Kidney epithelial cell (primary cell): ENCODE results near the gene TMEM88. TPM values are rescaled to one million over a fixed set of nuclear protein-coding genes. Genes with fewer than 3 reads are reported as not detected.

ENCODE experiments used
- DNase-seq: peaks from one replicate; pipeline ENCODE4 v3.0.0-alpha.2; 2010; ENCODE audit warnings: low read depth
- H3K27me3 ChIP-seq: 2 replicates; pipeline ENCODE4 v1.6.0; 2011; ENCODE audit warnings: low read length; ENCODE audit not compliant: control insufficient read depth, insufficient read depth
- H3K36me3 ChIP-seq: 2 replicates; pipeline ENCODE4 v1.5.1; 2011; ENCODE audit warnings: low read length; ENCODE audit not compliant: control insufficient read depth, insufficient read depth
- H3K4me3 ChIP-seq: 2 replicates; pipeline ENCODE4 v1.5.1; 2011; ENCODE audit warnings: low read depth, mild to moderate bottlenecking, control low read depth, low read length
- total RNA-seq: library from RNA; depleted of rRNA; stranded (reverse); fragments of >200 nt; gene quantifications from 2 replicates; pipeline ENCODE4 v1.2.3, GENCODE V29; 2015
- TF ChIP-seq, protein P1 (sequence below): IDR thresholded peaks from 2 replicates; pipeline ENCODE4 v1.5.1; 2011; ENCODE audit warnings: mild to moderate bottlenecking, moderate library complexity, low read length, control low read depth, inconsistent platforms; ENCODE audit not compliant: insufficient read depth, poor library complexity, severe bottlenecking

The TMEM88 gene
- total RNA-seq, 1 donor from 2014 or later, result 4.3 TPM

DNA sequence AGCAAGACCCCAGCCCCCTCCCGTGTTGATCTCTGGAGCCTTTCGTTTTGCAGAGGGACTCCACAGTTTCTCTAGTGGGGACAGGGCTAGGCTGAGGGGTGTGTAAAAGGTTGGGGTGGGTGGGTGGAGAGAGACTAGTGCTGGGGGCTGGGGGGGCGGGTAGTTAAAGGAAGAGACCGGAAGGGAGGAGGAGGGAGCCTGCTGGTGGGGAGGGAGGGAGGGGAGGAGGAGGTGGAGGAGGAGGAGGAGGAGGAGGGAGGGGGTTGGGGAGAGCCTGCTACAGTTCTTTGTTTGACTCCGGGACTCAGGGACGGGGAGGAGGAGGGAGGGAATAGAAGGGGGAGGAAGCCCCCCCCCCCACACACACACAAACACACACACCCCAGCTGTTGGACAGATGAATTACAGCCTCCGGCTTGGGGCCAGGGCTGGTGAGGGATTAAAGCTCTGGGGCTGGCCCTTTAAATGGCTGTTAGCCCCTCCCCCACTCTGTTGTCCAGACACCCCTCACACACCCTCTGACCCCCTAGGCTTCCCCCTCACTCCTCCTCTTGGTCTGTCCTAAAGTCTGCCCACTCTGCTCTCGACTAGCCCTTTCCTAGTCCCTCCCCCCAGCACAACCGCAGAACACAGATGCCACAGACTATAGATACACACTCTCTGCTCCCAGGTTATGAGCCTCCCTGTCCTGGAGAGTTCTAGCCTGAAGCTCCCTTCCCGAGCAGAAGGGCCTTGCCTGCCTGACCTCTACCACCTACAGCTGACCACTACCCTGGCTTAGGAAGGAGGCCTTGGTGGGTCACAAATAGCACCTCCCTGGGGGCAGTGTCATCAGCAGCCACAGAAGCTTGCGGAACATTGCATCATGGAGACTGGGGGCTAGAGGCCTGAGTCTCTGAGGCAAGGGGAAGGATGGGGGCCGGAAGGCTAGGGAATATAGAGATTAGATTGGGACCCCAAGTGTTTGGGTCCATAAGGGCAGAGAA is 16.5 kb upstream of the TMEM88 start:
- TF ChIP-seq, protein P1, sequence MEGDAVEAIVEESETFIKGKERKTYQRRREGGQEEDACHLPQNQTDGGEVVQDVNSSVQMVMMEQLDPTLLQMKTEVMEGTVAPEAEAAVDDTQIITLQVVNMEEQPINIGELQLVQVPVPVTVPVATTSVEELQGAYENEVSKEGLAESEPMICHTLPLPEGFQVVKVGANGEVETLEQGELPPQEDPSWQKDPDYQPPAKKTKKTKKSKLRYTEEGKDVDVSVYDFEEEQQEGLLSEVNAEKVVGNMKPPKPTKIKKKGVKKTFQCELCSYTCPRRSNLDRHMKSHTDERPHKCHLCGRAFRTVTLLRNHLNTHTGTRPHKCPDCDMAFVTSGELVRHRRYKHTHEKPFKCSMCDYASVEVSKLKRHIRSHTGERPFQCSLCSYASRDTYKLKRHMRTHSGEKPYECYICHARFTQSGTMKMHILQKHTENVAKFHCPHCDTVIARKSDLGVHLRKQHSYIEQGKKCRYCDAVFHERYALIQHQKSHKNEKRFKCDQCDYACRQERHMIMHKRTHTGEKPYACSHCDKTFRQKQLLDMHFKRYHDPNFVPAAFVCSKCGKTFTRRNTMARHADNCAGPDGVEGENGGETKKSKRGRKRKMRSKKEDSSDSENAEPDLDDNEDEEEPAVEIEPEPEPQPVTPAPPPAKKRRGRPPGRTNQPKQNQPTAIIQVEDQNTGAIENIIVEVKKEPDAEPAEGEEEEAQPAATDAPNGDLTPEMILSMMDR, result no peak
- Histone ChIP-seq H3K36me3 (peaks cover 2% of the 10 kb centered on the region), H3K27me3 (no peaks in the 10 kb centered on the region), H3K4me3 (peak overlapping the region; percentile 68)
- no peak for DNase-seq

DNA sequence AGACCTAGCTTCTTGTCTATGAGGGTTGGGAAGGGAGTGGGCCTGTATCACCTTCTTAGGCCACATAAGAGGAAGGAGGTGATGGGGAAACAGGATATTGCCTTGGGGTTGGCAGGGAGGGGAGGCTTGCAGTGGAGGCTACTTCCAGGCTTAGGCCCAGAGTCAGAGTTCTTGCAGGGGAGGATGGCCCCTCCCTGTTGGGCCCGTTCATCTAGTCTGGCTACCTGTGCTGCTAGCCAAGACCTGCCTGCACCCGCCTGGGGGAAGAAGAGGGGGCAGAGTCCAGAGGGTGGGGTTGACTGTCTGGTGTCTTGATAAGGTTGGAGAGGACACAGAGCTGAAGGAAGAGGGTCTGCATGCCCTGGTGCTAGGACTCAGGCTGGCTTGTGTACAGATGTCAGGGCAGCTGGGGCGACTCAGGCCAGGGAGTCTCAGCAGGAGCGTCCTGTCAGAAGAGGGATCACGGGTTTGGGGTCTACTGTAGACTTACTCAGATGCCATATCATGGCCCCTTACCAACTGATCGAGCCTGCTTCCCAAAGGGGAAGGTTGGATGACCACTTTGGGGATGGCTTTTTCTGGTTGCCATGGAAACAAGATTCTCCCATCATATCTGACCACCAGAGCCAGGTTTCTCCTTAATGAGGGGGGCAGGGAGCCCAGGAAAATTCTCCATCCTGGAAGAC is 15.5 kb upstream of the TMEM88 start:
- Histone ChIP-seq H3K4me3 (no peak overlapping the region), H3K27me3 (no peaks in the 10 kb centered on the region), H3K36me3 (peaks cover 2% of the 10 kb centered on the region)
- no peak for DNase-seq
- TF ChIP-seq, protein P1, result no peak

DNA sequence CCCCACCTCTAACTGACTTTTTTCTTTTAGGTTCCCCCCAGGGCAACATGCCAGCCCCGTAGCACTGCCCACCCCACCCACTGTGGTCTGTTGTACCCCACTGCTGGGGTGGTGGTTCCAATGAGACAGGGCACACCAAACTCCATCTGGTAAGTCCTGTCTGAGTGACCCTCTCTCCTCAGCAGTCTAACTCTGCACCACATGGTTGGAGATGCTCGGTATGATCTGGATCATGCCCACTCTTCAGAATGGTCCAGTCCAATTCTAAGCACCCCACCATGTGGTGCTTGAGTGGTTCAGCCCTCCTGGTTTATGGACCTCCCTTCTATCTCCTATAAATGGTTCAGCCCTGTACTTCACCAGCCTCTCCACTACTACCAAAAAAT is 15.0 kb upstream of the TMEM88 start:
- Histone ChIP-seq H3K36me3 (peaks cover 2% of the 10 kb centered on the region), H3K27me3 (no peaks in the 10 kb centered on the region), H3K4me3 (no peak overlapping the region)
- TF ChIP-seq, protein P1, result no peak
- no peak for DNase-seq

DNA sequence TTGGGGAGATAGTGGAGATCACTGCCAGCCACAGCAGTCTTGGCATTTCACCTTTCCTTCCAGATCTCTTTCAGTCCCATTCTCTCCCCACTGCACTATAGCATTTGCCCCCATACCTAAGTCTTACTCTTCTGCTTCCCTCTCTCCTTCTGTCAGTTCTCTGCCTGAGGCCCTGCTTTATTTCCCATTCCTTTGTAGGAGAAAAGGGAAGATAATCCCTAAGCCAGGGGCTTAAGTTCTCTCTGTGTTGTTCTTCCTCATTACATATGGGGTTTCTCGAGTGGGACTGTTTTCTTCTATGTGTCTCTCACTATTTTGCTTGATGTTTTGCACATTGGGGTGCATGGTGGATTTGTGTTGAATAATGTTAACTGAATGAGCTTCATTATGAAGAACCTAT is 14.4 kb upstream of the TMEM88 start:
- Histone ChIP-seq H3K36me3 (peaks cover 2% of the 10 kb centered on the region), H3K27me3 (no peaks in the 10 kb centered on the region), H3K4me3 (no peak overlapping the region)
- TF ChIP-seq, protein P1, result no peak
- no peak for DNase-seq

DNA sequence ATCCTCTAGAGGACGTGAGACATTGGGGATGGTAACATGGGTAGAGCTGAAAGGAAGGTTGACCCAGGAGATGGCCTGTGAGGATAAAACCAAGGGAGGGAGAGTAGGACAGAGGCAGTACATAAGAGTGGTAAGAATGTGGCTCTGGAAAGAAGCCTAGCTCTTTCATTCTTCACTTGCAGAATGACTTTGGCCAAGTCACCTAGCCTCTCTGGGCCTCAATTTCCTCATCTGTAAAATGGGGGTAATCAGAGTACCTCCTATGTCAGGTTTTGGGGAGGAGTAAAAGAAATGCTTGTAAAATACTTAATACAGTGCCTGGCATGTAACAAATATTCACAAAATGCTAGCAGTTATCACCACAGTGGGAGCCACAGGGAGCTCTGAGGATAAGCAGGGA is 14.0 kb upstream of the TMEM88 start:
- TF ChIP-seq, protein P1, result no peak
- Histone ChIP-seq H3K4me3 (peak overlapping the region; percentile 68), H3K27me3 (no peaks in the 10 kb centered on the region), H3K36me3 (peaks cover 2% of the 10 kb centered on the region)
- no peak for DNase-seq
